ENCODE results near the gene PLS3.

PLS3 gene

GRCh38 chrX:115696939-115697338, 136.0 kb downstream of the PLS3 start:
- DNase-seq: no peak

DNA sequence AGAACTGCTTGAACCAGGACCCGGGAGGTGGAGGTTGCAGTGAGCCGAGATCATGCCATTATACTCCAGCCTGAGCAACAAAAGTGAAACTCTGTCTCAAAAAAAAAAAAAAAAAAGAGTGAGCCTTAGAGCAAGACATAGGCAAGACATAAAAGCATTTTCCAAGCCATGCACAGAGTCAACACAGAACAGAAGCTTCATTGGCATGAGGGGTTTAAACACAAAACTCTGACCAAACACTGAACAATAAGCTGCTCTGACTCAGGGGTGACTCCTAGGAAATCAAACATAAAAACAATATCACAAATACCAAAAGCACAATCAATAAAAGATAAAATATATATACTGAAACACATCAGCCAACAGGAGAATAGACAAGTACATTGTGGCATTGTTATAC, 136.8 kb downstream of the PLS3 start:
- DNase-seq: no peak
